HEK293 (cell line): ENCODE data around the gene ADAM19.

ENCODE experiments used
- CTCF ChIA-PET: fragments of 350-600 bp; formaldehyde crosslinking; extraction: SDS; loops from one replicate; lab custom pipeline; 2021; ENCODE audit warnings: antibody characterized with exemption; lab: Yijun Ruan, JAX
- POLR2A ChIA-PET: fragments of 300-600 bp; formaldehyde crosslinking; extraction: SDS; loops from one replicate; lab custom pipeline; 2020; ENCODE audit warnings: antibody characterized with exemption, inconsistent platforms; lab: Yijun Ruan, JAX
- H3K27ac ChIP-seq: fragments of 200-500 bp; sonication (Bioruptor generic); 2 replicates; pipeline ENCODE4 v1.5.1; 2014; ENCODE audit warnings: low read depth, low read length, control low read depth, inconsistent platforms; ENCODE audit errors: extremely low read depth
- H3K36me3 ChIP-seq, 2 experiments: fragments of 200-500 bp in 1 of 2; sonication (Bioruptor generic) in 1 of 2; 1 replicate in 1 of 2; 2 replicates in 1 of 2; pipeline ENCODE4 v1.5.1; 2014 to 2017; ENCODE audit warnings: inconsistent platforms in 2 of 2, low read length in 2 of 2; ENCODE audit not compliant: control insufficient read depth in 2 of 2, insufficient read depth in 1 of 2
- H3K4me1 ChIP-seq: fragments of 200-500 bp; sonication (Bioruptor generic); 2 replicates; pipeline ENCODE4 v1.5.1; 2014; ENCODE audit warnings: mild to moderate bottlenecking, low read length, inconsistent platforms; ENCODE audit not compliant: control insufficient read depth, insufficient read depth
- H3K4me3 ChIP-seq: 2 replicates; pipeline ENCODE4 v1.5.1; 2011; ENCODE audit warnings: low read depth, mild to moderate bottlenecking, control low read depth, low read length, moderate library complexity
- H3K9me3 ChIP-seq: fragments of 200-500 bp; sonication (Bioruptor generic); 2 replicates; pipeline ENCODE4 v1.5.1; 2014; ENCODE audit warnings: low read depth, low read length, inconsistent platforms; ENCODE audit not compliant: control insufficient read depth, insufficient read depth
- BCL6B ChIP-seq: fragments of 450-650 bp; formaldehyde crosslinking; IDR thresholded peaks from 2 replicates; pipeline ENCODE4 v1.5.1; 2017; ENCODE audit warnings: missing biosample characterization, missing genetic modification characterization
- CTCF ChIP-seq: fragments of 450-650 bp; formaldehyde crosslinking; IDR thresholded peaks from 2 replicates; pipeline ENCODE4 v1.5.1; 2016; ENCODE audit warnings: missing biosample characterization, missing genetic modification characterization
- KLF1 ChIP-seq: fragments of 450-650 bp; formaldehyde crosslinking; IDR thresholded peaks from 2 replicates; pipeline ENCODE4 v1.5.1; 2016; ENCODE audit warnings: missing biosample characterization, missing genetic modification characterization
- SP2 ChIP-seq: fragments of 450-650 bp; formaldehyde crosslinking; IDR thresholded peaks from 2 replicates; pipeline ENCODE4 v1.5.1; 2016; ENCODE audit warnings: missing biosample characterization, missing genetic modification characterization
- SP7 ChIP-seq: fragments of 450-650 bp; formaldehyde crosslinking; IDR thresholded peaks from 2 replicates; pipeline ENCODE4 v1.5.1; 2016; ENCODE audit warnings: missing biosample characterization, missing genetic modification characterization
- ZBTB17 ChIP-seq: fragments of 450-650 bp; formaldehyde crosslinking; IDR thresholded peaks from 2 replicates; pipeline ENCODE4 v1.5.1; 2016; ENCODE audit warnings: missing biosample characterization, missing genetic modification characterization
- ZBTB48 ChIP-seq: fragments of 450-650 bp; formaldehyde crosslinking; IDR thresholded peaks from 2 replicates; pipeline ENCODE4 v1.5.1; 2016; ENCODE audit warnings: missing biosample characterization, missing genetic modification characterization
- ZEB2 ChIP-seq: fragments of 450-650 bp; formaldehyde crosslinking; IDR thresholded peaks from 2 replicates; pipeline ENCODE4 v1.5.1; 2016; ENCODE audit warnings: missing biosample characterization, missing genetic modification characterization
- ZNF121 ChIP-seq: fragments of 450-650 bp; formaldehyde crosslinking; IDR thresholded peaks from 2 replicates; pipeline ENCODE4 v1.5.1; 2016; ENCODE audit warnings: missing biosample characterization, missing genetic modification characterization
- ZNF138 ChIP-seq: fragments of 450-650 bp; formaldehyde crosslinking; IDR thresholded peaks from 2 replicates; pipeline ENCODE4 v1.5.1; 2016; ENCODE audit warnings: missing biosample characterization, missing genetic modification characterization, borderline replicate concordance
- ZNF324 ChIP-seq: fragments of 450-650 bp; formaldehyde crosslinking; IDR thresholded peaks from 2 replicates; pipeline ENCODE4 v1.5.1; 2016; ENCODE audit warnings: missing biosample characterization, missing genetic modification characterization
- ZNF335 ChIP-seq: fragments of 450-650 bp; formaldehyde crosslinking; conservative IDR thresholded peaks from 2 replicates; pipeline ENCODE4 v1.5.1; 2016; ENCODE audit warnings: missing biosample characterization, missing genetic modification characterization
- ZNF354C ChIP-seq: fragments of 450-650 bp; formaldehyde crosslinking; IDR thresholded peaks from 2 replicates; pipeline ENCODE4 v1.5.1; 2016; ENCODE audit warnings: missing biosample characterization, missing genetic modification characterization, low read depth, borderline replicate concordance
- ZNF366 ChIP-seq: fragments of 450-650 bp; formaldehyde crosslinking; conservative IDR thresholded peaks from 2 replicates; pipeline ENCODE4 v1.5.1; 2016; ENCODE audit warnings: missing biosample characterization, missing genetic modification characterization
- ZNF530 ChIP-seq: fragments of 450-650 bp; formaldehyde crosslinking; IDR thresholded peaks from 2 replicates; pipeline ENCODE4 v1.5.1; 2016; ENCODE audit warnings: low read depth, missing biosample characterization, missing genetic modification characterization
- ZNF610 ChIP-seq: fragments of 450-650 bp; formaldehyde crosslinking; IDR thresholded peaks from 2 replicates; pipeline ENCODE4 v1.5.1; 2016; ENCODE audit warnings: missing biosample characterization, missing genetic modification characterization, borderline replicate concordance
- ZNF658 ChIP-seq: fragments of 450-650 bp; formaldehyde crosslinking; IDR thresholded peaks from 2 replicates; pipeline ENCODE4; 2016; ENCODE audit warnings: missing biosample characterization, missing genetic modification characterization
- ZNF76 ChIP-seq: fragments of 450-650 bp; formaldehyde crosslinking; IDR thresholded peaks from 2 replicates; pipeline ENCODE4; 2016; ENCODE audit warnings: low read depth, missing biosample characterization, missing genetic modification characterization, borderline replicate concordance
- ZSCAN30 ChIP-seq: fragments of 450-650 bp; IDR thresholded peaks from 2 replicates; pipeline ENCODE4 v1.5.1; 2018; ENCODE audit warnings: missing biosample characterization, mild to moderate bottlenecking, missing genetic modification characterization, moderate library complexity
- TF ChIP-seq, protein P1 (sequence below): fragments of 450-650 bp; formaldehyde crosslinking; IDR thresholded peaks from 2 replicates; pipeline ENCODE4 v1.5.1; 2017; ENCODE audit warnings: missing biosample characterization, missing genetic modification characterization
- TF ChIP-seq, protein P2 (sequence below): fragments of 450-650 bp; formaldehyde crosslinking; IDR thresholded peaks from 2 replicates; pipeline ENCODE4 v1.5.1; 2016; ENCODE audit warnings: missing biosample characterization, missing genetic modification characterization, low read depth
- TF ChIP-seq, protein P3 (sequence below): fragments of 450-650 bp; formaldehyde crosslinking; IDR thresholded peaks from 2 replicates; pipeline ENCODE4 v1.5.1; 2016; ENCODE audit warnings: missing biosample characterization, missing genetic modification characterization
- TF ChIP-seq, protein P4 (sequence below): fragments of 450-650 bp; IDR thresholded peaks from 2 replicates; pipeline ENCODE4 v1.5.1; 2018; ENCODE audit warnings: missing biosample characterization, missing genetic modification characterization
- TF ChIP-seq, protein P5 (sequence below): fragments of 450-650 bp; formaldehyde crosslinking; IDR thresholded peaks from 2 replicates; pipeline ENCODE4 v1.5.1; 2016; ENCODE audit warnings: missing biosample characterization, missing genetic modification characterization

ADAM19 gene

DNA sequence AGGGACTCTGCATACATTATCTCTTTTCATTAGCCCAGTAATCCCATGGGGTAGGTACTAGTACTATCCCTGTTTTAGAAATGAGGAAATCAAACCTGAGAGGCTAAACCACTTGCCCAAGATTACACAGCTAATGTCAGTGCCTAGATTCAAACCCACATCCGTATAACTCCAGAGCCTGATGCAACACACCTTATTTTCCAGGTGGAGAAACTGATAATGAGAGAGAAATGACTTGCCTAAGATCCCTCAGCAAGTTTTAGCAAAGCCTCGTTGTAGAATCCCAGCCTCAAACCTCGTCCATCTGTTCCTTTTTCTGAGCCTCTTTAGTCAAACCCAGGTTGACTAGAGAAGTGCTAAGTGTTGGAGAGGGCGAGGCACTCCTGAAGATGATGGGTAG lies 1.1 kb upstream of the ADAM19 start (continued):
- TF ChIP-seq, protein P1, sequence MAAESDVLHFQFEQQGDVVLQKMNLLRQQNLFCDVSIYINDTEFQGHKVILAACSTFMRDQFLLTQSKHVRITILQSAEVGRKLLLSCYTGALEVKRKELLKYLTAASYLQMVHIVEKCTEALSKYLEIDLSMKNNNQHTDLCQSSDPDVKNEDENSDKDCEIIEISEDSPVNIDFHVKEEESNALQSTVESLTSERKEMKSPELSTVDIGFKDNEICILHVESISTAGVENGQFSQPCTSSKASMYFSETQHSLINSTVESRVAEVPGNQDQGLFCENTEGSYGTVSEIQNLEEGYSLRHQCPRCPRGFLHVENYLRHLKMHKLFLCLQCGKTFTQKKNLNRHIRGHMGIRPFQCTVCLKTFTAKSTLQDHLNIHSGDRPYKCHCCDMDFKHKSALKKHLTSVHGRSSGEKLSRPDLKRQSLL (tag by site-specific recombination) = no peak

DNA sequence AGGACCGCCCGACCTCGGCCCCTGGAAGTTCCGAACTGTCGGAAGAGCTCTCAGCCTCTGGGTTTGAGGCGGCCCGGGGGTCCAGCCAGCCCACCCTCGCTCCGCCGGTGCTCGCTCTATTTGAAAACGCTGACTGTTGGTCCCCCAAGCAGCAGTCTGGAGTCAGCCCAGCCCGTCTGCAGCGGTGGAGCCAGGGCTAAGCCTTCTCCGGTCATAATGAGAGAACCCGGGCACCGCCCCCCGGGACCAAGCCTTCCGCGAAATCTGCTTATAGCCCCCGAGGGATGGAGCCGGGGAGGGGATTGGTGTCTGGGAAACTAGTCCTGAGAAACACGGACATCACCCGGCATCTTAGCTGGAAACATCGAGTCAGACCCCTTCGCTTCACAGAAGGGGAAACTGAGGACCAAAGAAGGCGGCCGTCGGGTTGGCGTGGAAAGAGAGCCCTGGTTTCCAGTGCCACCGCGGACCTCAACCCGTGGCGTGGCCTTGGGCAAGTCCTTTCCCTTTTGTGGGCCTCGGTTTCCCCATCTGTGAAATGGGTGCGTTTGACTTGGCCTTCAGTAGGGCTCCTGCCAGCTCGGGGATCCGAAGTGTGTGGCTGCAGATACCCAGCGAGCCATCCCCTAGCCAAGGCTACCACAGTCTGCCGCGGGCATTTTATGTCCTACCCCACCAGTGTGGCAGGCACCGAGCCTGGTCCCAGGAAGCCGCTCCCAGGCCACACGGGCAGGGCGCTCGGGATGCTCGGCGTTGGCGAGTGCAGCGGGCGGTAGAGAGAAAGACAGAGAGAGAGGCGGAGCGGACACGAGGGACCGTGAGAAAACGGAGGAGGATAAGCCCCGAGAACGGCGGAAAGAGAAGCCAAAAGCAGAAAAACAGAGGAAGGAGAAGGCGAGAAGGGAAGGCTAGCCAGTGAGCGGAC lies 857 bp downstream of the ADAM19 start:
- Histone ChIP-seq H3K27ac (peak overlapping the region; percentile 53; the same call in 1 of the 2 replicates), H3K9me3 (no peaks in the 10 kb centered on the region), H3K4me1 (no peaks in the 10 kb centered on the region; the same call in 1 of the 2 replicates), H3K36me3 (no peaks in the 10 kb centered on the region), H3K4me3 (peak overlapping the region; percentile 80)
- POLR2A ChIA-PET = no interaction called here
- CTCF ChIA-PET = no interaction called here
- TF ChIP-seq ZNF335 (tag by site-specific recombination) (peak; percentile 46), ZNF354C (no peak), ZBTB17 (tag by site-specific recombination) (peak; percentile 38; the same call in 1 of the 2 replicates), ZNF530 (tag by site-specific recombination) (no peak), ZNF76 (tag by site-specific recombination) (0 out of 2 replicates have a peak, but pooled peaks have one; percentile 32), SP2 (tag by site-specific recombination) (peak; percentile 18; the same call in 1 of the 2 replicates), ZNF138 (tag by site-specific recombination) (peak; percentile 6; the same call in 1 of the 2 replicates), ZNF658 (tag by site-specific recombination) (no peak), ZNF324 (tag by site-specific recombination) (peak; percentile 39; the same call in 1 of the 2 replicates), BCL6B (tag by site-specific recombination) (no peak), ZNF366 (tag by site-specific recombination) (peak; percentile 65), ZNF121 (tag by site-specific recombination) (no peak; the same call in 1 of the 2 replicates), ZEB2 (tag by site-specific recombination) (0 out of 2 replicates have a peak, but pooled peaks have one; percentile 39), ZBTB48 (tag by site-specific recombination) (peak; percentile 53; the same call in 1 of the 2 replicates), ZSCAN30 (tag by site-specific recombination) (0 out of 2 replicates have a peak, but pooled peaks have one; percentile 49), SP7 (tag by site-specific recombination) (0 out of 2 replicates have a peak, but pooled peaks have one; percentile 22), ZNF610 (tag by site-specific recombination) (0 out of 2 replicates have a peak, but pooled peaks have one; percentile 59), CTCF (0 out of 2 replicates have a peak, but pooled peaks have one; percentile 7), KLF1 (tag by site-specific recombination) (no peak)
- TF ChIP-seq, protein P2, sequence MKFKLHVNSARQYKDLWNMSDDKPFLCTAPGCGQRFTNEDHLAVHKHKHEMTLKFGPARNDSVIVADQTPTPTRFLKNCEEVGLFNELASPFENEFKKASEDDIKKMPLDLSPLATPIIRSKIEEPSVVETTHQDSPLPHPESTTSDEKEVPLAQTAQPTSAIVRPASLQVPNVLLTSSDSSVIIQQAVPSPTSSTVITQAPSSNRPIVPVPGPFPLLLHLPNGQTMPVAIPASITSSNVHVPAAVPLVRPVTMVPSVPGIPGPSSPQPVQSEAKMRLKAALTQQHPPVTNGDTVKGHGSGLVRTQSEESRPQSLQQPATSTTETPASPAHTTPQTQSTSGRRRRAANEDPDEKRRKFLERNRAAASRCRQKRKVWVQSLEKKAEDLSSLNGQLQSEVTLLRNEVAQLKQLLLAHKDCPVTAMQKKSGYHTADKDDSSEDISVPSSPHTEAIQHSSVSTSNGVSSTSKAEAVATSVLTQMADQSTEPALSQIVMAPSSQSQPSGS (tag by site-specific recombination) = no peak
- TF ChIP-seq, protein P3, sequence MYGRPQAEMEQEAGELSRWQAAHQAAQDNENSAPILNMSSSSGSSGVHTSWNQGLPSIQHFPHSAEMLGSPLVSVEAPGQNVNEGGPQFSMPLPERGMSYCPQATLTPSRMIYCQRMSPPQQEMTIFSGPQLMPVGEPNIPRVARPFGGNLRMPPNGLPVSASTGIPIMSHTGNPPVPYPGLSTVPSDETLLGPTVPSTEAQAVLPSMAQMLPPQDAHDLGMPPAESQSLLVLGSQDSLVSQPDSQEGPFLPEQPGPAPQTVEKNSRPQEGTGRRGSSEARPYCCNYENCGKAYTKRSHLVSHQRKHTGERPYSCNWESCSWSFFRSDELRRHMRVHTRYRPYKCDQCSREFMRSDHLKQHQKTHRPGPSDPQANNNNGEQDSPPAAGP (tag by site-specific recombination) = peak; percentile 15; the same call in 1 of the 2 replicates
- TF ChIP-seq, protein P4, sequence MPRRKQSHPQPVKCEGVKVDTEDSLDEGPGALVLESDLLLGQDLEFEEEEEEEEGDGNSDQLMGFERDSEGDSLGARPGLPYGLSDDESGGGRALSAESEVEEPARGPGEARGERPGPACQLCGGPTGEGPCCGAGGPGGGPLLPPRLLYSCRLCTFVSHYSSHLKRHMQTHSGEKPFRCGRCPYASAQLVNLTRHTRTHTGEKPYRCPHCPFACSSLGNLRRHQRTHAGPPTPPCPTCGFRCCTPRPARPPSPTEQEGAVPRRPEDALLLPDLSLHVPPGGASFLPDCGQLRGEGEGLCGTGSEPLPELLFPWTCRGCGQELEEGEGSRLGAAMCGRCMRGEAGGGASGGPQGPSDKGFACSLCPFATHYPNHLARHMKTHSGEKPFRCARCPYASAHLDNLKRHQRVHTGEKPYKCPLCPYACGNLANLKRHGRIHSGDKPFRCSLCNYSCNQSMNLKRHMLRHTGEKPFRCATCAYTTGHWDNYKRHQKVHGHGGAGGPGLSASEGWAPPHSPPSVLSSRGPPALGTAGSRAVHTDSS = no peak
- TF ChIP-seq, protein P5, sequence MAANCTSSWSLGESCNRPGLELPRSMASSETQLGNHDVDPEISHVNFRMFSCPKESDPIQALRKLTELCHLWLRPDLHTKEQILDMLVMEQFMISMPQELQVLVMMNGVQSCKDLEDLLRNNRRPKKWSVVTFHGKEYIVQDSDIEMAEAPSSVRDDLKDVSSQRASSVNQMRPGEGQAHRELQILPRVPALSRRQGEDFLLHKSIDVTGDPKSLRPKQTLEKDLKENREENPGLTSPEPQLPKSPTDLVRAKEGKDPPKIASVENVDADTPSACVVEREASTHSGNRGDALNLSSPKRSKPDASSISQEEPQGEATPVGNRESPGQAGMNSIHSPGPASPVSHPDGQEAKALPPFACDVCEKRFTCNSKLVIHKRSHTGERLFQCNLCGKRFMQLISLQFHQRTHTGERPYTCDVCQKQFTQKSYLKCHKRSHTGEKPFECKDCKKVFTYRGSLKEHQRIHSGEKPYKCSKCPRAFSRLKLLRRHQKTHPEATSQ (tag by site-specific recombination) = 0 out of 2 replicates have a peak, but pooled peaks have one; percentile 21
